ENCODE results near the gene NREP. TPM values are rescaled to one million over a fixed set of nuclear protein-coding genes. Genes with fewer than 3 reads are reported as not detected.

NREP gene
- total RNA-seq, 2 donors from 2014 or later = 16.6 to 19.0 TPM

DNA sequence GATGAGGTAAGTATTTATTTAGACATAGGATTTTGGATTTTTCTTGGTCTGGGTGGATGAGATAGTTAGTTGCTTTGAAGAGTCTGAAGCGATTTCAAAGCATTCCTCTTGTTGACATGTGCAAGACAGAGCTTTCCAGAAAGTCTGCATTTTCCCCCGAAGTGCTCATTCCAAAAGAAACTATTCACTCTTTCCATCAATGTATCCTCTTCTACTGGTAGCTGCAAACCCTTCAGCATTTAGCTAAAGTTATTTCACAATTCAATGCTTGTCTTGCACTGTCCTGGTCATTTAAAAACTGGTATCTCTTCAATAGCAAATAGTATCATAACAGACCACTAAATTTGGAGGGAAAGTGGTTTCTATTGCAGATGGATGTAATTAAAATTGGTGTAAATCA lies 13.0 kb downstream of the NREP start:
- no peaks in the 10 kb centered on the region for H3K27me3 ChIP-seq
- H3K4me1 ChIP-seq = peaks cover 4% of the 10 kb centered on the region
- no peak for DNase-seq
- no peak overlapping the region for H3K4me3 ChIP-seq
- H3K27ac ChIP-seq = no peak overlapping the region
- intact Hi-C loops (cut with DNase I) = no loop called here
- no peaks in the 10 kb centered on the region for H3K9me3 ChIP-seq
- H3K9ac ChIP-seq (ENCODE audit: low read depth in 2 of 2, low read length in 2 of 2) = no peak overlapping the region
- TF ChIP-seq, protein P1, sequence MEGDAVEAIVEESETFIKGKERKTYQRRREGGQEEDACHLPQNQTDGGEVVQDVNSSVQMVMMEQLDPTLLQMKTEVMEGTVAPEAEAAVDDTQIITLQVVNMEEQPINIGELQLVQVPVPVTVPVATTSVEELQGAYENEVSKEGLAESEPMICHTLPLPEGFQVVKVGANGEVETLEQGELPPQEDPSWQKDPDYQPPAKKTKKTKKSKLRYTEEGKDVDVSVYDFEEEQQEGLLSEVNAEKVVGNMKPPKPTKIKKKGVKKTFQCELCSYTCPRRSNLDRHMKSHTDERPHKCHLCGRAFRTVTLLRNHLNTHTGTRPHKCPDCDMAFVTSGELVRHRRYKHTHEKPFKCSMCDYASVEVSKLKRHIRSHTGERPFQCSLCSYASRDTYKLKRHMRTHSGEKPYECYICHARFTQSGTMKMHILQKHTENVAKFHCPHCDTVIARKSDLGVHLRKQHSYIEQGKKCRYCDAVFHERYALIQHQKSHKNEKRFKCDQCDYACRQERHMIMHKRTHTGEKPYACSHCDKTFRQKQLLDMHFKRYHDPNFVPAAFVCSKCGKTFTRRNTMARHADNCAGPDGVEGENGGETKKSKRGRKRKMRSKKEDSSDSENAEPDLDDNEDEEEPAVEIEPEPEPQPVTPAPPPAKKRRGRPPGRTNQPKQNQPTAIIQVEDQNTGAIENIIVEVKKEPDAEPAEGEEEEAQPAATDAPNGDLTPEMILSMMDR (IDR thresholded peaks at IDR 0.05) = no peak
- no peaks in the 10 kb centered on the region for H3K36me3 ChIP-seq

DNA sequence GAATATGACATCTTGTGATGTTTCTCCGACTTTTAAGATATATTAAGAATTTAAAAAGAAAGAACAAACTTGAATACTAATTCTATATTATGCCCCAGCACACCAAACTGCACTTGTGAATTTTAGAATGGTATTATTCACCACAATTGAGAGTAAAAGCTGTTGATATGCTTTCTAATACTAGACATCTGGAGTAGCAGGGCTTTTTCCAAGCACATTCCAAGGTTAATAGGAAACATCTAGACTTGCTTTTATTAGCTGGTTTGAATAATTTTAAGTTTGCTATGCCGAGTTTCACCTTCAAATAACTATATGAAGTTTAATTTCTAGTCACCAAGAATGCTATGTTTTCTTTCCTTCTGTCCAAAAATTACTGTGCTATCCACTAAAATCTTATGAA lies 13.5 kb downstream of the NREP start:
- H3K4me1 ChIP-seq = peaks cover 4% of the 10 kb centered on the region
- no peak overlapping the region for H3K27ac ChIP-seq
- H3K36me3 ChIP-seq = no peaks in the 10 kb centered on the region
- H3K9me3 ChIP-seq = no peaks in the 10 kb centered on the region
- no peak overlapping the region for H3K4me3 ChIP-seq
- intact Hi-C loops (cut with DNase I) = no loop called here
- H3K27me3 ChIP-seq = no peaks in the 10 kb centered on the region
- TF ChIP-seq, protein P1 (IDR thresholded peaks at IDR 0.05) = no peak
- H3K9ac ChIP-seq (ENCODE audit: low read depth in 2 of 2, low read length in 2 of 2) = no peak overlapping the region
- DNase-seq = no peak

DNA sequence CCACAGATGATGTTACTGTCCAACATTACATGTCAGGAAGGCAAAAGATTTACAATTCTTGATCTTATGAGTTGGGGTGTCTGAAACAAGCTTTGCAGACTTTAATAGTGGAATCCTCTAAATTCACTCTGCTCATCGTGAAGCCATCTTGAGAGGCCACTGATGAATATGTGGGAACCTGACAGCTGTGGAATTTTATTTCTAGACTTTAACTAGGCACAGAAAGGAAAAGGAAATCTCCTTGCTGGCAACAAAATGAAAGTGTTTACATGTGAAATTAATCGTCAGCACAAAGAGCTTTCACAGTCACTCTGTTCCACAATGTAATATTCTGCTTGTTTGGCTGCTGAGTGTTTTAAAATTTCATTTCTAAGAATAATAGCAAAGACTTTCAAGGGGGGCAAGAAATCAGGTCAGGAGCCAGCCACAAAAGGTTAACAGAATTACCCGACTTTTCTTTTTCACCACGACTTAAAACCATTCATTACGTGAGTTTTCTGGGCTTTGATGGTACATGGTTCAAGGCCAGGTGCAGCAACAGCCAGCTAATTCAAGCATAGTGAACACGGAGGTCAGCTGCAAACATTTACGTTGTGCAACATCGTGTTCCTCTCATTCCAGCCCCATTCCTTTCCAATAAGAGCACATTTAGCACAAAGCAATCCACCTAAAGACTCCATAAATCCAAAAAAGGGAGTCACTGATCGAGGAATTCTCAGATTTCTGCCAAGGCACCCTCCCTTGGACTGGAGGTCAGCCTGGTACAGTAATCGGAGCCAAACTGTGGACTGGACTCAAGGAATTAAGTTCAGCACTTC lies 14.6 kb downstream of the NREP start:
- H3K4me3 ChIP-seq = no peak overlapping the region
- H3K27me3 ChIP-seq = no peaks in the 10 kb centered on the region
- intact Hi-C loops (cut with DNase I) = no loop called here
- no peaks in the 10 kb centered on the region for H3K9me3 ChIP-seq
- no peak overlapping the region for H3K9ac ChIP-seq (ENCODE audit: low read depth in 2 of 2, low read length in 2 of 2)
- peak overlapping the region; percentile 8 for H3K27ac ChIP-seq
- peak; percentile 21 for DNase-seq
- TF ChIP-seq, protein P1 (IDR thresholded peaks at IDR 0.05) = no peak
- peaks cover 4% of the 10 kb centered on the region for H3K4me1 ChIP-seq
- H3K36me3 ChIP-seq = no peaks in the 10 kb centered on the region

DNA sequence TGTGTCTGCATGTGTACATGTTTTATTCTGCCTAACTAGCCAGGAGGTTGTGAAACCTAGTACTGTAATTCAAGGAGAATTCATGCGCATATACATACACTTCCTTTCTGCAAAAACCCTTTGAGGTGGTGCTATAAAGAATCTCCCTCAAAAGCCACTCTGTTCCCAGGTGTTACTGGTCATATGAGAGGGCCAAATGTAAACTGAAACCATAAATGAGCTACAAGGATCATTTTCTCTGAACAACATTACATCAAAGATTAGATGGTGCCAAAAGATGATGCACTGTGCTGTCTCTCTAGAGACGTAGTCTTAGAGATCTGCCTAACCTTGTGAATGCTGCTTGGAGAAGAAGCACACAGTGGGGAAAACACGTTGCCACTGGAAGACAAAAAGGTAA lies 15.7 kb downstream of the NREP start:
- peaks cover 4% of the 10 kb centered on the region for H3K4me1 ChIP-seq
- TF ChIP-seq, protein P1 (IDR thresholded peaks at IDR 0.05) = no peak
- H3K27me3 ChIP-seq = no peaks in the 10 kb centered on the region
- no peak for DNase-seq
- no peak overlapping the region for H3K9ac ChIP-seq (ENCODE audit: low read depth in 2 of 2, low read length in 2 of 2)
- no peak overlapping the region for H3K4me3 ChIP-seq
- no peaks in the 10 kb centered on the region for H3K36me3 ChIP-seq
- no peak overlapping the region for H3K27ac ChIP-seq
- intact Hi-C loops (cut with DNase I) = no loop called here
- no peaks in the 10 kb centered on the region for H3K9me3 ChIP-seq

DNA sequence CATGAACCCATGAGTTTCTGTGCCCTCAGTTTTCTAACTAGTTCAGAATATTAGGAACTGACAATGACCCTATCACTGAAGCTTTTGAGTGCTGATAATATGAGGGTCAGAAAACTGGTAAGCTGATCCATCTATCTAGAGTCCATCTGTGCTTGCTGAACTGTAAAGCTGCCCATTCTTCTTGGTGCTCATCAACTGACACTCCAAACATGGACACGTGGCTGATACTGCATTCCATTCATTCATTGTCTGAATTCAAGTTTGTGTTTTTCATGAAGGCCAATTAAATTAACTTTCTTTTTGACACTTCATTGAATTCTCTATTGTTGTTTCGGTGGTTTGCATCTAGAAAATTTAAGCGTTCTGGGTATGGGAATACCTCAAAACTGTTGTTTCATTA lies 17.6 kb downstream of the NREP start:
- H3K27me3 ChIP-seq = no peaks in the 10 kb centered on the region
- DNase-seq = no peak
- H3K9ac ChIP-seq (ENCODE audit: low read depth in 2 of 2, low read length in 2 of 2) = no peak overlapping the region
- H3K4me1 ChIP-seq = peaks cover 4% of the 10 kb centered on the region
- H3K4me3 ChIP-seq = no peak overlapping the region
- intact Hi-C loops (cut with DNase I) = no loop called here
- TF ChIP-seq, protein P1 (IDR thresholded peaks at IDR 0.05) = no peak
- H3K9me3 ChIP-seq = no peaks in the 10 kb centered on the region
- no peak overlapping the region for H3K27ac ChIP-seq
- H3K36me3 ChIP-seq = no peaks in the 10 kb centered on the region
